Activated CD4-positive, alpha-beta T cell treated with anti-CD3 and anti-CD28 coated beads for 1 hour (primary cell): ENCODE results near the gene LIN7A.

Experiments used
- DNase-seq: peaks from one replicate; pipeline ENCODE4 v3.0.0-alpha.2; 2020

LIN7A gene, protein sequence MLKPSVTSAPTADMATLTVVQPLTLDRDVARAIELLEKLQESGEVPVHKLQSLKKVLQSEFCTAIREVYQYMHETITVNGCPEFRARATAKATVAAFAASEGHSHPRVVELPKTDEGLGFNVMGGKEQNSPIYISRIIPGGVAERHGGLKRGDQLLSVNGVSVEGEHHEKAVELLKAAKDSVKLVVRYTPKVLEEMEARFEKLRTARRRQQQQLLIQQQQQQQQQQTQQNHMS

DNA sequence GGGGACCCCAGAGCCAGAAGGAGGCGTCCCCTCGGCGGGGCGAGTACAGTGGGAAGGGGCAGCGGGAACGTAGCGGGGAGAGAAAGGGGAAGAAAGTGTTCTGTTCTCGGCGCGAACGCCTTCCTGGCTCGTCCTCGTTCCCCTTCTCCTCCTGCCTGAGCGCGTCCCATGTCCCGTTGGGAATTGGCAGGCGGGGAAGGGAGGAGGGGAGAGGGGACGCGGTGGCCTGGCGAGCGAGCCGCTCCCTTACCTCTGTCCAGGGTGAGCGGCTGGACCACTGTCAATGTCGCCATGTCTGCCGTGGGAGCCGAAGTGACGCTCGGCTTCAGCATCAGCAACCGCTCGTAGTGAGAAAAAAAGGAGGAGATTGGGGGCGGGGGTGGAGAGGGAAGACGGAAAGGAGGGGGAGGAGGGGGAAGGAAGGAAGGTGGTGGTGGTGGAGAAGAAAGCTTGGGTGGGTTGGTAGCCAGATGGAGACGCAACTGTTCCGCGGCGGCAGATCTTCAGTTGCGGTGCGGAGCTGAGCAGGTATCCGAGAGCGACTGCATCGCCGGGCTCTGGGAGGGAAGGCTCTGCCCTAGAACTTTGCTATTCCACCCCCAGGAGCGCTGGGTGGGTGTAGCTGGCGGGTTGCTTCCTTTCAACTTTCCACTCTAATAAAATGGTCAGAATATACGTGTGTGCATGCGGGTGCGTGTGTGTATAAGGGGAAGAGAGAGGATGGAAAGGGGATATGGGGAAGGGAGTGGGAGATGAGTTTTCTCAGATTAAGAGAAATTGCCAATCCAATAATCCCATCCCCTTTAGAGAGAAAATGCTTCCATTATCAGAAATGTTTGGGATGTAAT is at the start of gene LIN7A:
Gene LIN7A (minus strand): TSS at position 544 of the 848 bp plus-strand sequence. CDS start 212 bp downstream, at position 332.
- no peak for DNase-seq

DNA sequence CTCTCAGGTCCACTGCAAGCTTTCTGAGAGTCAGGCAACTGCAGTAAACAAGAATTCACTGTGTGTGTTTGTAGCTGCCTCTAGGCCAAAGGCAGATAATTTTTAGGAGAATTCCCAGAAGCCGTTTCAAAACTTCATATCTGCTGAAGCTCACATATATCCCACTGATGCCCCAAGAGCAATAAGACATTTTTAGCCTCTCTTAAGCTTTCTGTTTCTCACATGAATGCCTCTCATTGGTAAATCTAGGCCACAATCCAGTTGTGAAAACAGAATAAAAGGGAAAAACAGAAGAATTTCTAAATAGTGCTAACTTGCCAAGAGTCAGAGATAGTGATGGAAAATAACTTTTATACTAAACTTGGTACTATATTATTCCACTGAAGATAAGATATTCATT is 48.5 kb upstream of the LIN7A start:
- DNase-seq, result no peak

DNA sequence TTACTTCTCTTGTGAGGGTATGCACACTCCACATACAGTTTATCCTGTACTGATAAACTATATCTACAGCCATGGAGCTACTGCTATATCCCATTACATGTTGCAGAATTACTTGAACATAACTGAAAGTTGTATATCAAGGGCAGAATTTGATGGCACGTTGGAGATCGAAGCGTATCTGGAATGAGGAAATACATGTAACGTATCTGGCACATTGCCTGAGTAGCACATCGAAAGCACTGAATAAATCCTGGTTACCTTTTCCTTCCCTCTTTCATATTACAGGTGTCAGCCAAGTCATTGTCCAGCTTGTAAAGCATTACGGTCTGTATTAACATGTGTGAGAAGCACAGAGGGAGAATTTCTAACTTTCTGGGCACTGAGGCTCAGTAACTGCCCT is 42.1 kb upstream of the LIN7A start:
- DNase-seq, result no peak

DNA sequence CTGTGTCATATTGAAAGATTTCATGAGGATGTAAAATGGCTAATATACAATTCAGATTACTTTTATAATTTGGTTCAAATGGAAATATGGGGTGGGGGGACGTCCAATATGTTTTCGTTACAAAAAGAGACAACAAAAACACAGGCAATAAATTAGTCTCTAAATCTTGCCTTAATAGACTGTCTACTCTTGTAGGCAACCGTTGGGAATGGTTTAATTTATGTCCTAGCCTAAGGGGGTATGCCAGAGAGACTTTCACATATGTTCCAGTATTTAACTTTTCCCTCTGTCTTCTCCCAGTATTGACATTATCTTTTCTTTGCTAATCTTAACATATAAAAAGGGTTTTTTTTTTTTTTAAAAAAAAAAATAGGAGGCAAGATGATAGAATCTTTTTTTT is 41.5 kb upstream of the LIN7A start:
- DNase-seq, result no peak

DNA sequence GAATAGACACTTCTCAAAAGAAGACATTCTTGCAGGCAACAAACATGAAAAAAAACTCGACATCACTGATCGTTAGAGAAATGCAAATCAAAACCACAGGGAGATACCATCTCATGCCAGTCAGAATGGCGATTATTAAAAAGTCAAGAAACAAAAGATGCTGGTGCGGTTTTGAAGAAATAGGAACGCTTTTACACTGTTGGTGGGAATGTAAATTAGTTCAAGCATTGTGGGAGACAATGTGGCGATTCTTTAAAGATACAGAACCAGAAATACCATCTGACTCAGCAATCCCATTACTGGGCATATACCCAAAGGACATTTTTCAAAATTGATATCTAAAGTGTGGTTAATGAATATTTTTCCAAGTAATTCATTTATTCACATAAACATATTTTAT is 39.6 kb upstream of the LIN7A start:
- no peak for DNase-seq

DNA sequence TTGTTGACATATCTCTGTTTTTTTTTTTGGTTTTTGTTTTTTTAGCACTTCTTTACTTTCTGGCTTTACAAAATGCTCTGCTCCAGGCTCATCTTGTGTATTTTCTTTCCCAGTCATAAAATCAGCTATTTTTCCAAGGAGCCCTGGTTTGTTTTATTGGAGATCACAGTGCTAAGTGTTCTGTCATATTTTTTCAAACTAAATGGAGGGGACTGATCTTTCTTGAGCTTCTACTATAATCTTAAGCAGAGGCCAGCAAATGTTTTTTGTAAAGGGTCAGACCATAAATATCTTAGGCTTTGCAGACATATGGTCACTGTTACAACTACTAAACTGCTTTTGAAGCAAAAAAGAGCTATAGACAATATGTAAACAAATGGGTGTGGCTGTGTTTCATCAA is 30.6 kb upstream of the LIN7A start:
- DNase-seq, result no peak

DNA sequence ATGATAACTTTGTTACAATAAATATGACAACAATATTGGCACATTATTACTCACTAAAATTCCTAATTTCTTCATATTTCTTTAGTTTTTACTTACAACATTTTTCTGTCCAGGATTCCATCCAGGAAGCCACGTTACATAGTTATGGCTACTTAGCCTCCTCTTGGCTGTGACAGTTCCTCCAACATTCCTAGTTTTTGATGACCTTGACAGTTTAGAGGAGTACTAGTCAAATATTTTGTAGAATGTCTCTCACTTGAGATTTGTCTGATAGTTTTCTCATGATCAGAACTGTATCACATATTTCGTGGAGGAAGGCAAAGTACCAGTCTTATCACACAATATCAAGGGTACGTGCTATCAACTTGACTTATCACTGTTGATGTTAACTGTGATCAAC is 29.8 kb upstream of the LIN7A start:
- no peak for DNase-seq

DNA sequence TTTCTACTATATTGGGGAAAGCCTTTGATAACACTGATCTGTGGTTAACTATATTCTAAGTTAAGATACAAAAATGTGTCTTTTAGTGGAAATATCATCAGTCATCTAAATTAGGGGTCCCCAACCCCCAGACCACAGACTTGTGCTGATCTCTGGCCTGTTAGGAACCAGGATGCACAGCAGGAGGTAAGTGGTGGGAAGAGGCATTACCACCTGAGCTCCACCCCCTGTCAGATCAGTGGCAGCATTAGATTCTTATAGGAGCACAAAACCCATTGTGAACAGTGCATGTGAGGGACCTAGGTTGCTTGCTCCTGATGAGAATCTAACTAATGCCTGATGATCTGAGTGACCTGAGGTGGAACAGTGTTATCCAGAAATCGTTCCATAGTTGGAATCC is 28.3 kb upstream of the LIN7A start:
- no peak for DNase-seq

DNA sequence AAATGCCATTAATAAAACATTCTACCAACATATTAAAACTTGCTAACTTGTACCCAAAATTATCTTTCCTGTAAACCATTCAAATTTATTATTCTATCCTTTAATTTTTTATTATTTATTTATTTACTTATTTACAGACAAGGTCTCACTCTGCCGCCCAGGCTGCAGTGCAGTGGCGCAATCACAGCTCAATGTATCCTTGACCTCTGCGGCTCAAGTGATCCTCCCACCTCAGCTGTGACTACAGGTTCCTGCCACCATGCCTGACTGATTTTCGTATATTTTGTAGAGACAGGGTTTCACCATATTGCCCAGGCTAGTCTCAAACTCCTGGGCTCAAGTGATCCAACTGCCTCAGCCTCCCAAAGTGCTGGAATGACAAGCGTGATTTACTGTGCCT is 20.4 kb upstream of the LIN7A start:
- DNase-seq, result no peak

DNA sequence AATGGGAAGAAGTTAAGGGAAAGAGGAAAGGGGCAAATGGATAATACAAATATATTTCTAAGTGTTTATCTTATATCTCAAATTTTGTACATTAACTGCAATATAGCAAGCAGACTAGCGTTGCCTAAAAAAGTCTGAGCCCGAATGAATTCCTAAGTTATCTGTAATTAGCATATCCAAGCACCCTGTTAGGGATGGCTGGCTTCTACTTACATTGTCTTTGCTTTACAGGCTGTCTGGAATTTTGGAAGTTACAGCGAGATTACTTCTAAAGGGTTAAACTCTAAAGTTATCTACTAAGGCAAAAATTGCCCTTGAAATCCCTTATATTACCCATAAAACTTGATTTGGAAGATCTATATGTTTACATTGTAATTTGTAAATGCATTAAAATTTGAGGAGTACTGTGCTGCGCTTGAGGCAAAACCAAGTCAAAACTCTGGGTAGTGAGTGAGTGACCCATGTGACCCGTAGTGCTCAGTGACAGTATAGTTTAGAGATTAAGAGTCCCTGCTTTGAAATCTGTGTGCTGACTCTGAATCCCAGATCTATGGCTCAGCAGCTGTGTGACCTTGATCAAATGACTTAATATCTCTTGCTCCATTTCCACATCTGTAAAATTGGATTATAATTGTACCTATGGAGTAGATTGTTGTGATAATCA is 17.3 kb upstream of the LIN7A start:
- no peak for DNase-seq

DNA sequence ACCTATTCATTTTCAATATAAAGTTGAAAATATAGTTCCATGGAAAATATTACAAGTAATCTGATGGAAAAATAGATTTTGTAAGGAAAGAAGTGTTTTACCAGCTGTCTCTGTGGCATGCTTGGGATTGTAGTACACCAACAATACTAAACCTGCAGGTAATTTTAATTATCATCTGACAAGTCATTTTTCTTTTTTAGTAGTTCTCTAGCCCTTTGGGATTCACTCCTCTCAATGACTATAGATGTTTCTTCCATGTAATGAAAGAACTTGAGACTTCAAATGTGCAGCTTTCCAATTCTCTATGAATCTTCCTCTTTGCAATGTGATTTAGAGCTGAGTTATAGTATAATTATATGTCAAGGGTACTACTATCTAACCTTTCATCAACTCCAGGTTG is 14.7 kb upstream of the LIN7A start:
- no peak for DNase-seq

DNA sequence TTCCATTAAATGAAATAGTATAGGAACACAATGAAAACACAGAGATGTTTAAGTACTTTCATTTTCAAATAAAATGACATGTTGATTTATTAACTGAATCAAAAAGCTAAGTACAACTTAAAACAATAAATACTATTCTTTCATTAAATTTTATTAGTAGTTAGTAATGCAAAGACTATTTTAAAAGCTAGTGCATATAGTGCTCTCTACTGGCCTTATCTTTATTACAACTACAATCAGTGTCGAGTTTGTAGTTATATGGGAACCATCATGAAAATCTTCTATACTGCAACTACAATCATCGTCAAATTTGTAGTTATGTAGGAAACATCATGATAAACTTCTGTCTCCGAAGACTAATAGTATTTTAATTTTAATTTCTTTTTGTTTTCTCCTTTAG is 8.9 kb upstream of the LIN7A start:
- no peak for DNase-seq

DNA sequence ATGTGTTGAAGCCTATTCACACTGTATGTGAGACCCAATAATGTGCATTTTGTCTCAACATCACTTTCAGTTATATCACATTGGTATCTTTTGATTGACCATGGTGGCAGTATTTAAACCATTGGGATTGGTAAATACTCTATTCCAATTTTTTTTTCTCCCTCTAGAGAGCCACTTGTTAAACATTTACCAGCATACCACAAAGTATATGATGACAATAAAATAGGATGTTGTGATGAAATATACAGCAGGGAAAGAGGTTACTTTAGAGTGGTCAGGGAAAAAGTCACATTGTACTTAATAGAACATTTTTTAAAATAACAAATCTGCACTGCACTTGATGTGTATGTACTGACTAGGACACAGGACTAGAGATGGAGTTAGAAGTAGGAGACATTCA is 5.6 kb upstream of the LIN7A start:
- DNase-seq, result no peak

DNA sequence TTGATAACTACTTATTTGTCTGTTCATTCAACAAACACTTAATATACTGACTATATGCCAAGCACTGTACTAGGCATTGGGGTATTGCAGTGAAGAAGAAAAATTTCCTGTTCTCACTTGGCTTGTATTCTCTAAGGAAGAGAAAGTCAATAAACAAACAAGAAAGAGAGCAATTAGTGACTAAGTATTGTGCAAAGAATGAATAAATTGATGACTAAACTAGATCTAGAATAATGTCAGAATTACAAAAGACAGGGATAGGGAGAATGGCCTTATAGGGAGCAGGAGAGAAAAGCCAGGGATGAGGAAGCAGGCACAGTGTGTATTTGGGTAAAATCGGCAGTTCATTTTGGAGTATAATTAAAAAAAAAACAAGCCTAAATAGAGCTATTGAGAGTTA is 4.2 kb upstream of the LIN7A start:
- DNase-seq, result no peak

DNA sequence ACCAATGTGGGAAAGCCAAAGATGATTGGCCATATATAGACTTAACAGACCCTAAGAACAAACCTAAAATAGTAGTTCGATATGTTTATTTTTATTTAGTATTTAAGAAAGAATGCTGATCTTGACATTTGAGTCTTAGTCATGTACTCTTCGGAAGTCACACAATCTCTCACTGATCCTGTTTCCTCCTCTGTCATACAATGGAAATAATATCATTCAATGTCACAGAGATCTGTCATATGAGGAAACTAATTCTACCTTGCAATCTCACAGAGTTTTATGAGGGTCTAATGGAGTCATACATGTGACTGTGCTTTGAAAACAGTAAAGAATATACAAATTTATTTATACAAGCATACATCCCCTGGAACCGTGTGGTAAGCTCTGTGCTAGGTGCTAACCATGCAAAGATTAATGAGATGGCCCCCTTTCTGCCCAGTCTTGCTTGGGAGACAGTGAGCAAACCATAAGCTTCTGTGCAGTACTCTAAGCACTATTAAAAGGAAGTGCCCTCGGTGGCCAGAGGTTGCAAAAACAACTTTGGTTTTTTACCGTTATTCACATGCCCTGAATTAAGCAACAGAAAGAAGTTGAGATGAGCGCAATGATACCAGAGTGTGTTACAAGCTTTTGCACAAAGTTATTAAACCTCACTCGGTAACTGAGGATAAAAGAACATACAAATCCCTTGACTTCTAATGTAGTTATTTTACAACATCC is 1.7 kb upstream of the LIN7A start:
- no peak for DNase-seq

DNA sequence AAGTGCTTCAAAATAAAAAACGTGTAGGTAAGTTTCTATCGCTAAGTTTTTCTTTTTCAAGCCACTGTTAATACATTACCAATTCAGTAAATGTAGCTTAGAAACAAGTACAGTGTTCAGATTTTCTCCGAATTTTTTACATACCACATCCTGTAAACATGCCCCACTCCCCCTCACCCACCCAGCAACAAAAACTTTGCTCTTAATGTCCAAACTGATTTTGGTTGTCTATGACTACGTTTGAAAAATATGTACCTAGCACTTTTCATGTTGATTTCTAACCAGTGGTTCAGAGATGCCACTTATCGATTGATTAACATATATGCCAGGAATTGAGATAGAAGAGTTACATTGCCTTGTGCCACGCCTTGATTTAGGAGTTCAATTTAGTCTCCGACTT is 663 bp upstream of the LIN7A start:
- no peak for DNase-seq

DNA sequence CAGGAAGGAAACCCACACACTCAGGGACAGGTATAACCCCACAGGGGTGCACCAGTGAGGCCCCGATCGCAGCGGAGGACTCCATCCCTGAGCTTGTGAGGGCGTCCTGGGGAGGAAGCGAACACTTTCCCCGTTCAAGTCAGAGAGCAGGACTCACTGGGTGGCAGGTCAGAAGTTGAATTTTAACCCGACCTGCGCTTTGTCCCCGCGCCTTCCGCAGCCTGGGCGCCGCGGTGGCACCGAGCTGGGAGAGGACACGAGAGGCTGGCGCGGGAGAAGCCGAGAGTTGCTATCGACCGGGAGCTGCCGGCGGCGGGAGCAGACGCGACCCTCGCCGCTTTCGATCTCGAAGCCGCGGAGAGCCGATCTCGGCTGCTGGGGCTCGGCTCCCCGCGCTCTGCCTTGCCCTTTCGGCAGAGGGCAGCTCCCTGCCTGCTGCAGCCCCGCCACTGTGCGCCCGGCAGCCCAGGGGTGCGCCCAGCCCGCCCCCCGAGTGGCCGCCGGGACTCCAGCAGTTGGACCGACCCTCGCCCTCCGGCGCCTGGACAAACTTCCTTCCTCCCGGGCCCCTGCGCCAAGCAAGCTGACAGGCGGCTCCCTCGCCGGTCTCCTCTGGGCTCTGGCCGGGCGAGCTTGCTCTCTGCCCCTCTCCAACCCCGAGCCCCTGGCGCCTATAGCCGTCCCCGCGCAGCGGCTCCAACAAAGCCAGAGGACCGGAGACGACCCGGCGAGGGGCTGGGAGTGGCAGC is 918 bp downstream of the LIN7A start:
- no peak for DNase-seq

DNA sequence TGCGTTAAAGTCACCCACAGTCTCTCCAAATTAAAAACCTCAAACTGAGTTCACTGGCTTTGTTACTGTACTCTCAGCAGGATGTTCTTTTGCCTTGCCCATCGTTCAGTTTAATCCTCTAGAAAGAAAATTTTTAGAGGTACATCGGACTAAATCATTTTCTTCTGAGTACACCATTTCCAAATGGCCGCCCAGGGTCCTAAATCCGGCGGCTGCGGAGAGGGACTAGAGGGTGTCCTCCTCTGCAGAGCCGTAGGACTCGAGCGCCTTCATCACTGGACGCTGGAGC is 1.4 kb downstream of the LIN7A start:
- DNase-seq, result no peak

DNA sequence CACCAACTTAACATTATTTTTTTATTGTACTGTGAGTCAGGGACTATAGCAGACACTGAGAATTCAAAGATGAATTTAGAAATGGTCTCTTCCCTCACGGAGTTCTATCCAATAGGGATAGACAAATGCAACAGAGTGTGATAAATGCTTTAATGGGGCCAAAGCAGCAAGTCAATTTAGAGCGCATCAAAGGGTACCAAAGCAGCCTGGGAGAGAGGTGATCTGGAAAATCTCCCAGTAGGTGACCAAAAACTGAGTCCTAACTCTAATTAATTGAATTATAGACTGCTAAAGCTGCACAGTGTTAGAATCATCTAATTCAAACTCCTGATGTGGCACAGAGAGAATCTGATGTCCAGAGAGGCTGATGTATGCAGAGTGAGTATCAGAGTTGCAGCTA is 2.6 kb downstream of the LIN7A start:
- no peak for DNase-seq

DNA sequence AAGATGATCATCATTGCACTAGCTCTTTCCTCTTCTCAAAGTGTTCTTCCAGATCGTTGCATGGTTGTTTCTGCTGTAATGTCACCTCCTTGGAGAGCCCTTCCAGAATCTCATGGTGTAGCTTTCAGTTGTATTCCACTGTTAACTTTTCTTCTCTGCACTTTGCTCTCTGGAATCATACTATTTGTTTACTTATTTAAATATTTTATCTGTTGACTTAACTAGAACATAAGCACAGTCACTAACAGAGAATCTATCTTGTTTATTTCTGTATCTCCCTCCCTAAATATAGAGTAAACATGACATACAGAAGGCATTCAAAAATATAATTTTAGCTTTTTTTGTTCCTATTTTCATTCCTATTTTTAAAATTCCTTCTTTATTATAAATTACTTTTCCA is 11.8 kb downstream of the LIN7A start:
- DNase-seq, result no peak

DNA sequence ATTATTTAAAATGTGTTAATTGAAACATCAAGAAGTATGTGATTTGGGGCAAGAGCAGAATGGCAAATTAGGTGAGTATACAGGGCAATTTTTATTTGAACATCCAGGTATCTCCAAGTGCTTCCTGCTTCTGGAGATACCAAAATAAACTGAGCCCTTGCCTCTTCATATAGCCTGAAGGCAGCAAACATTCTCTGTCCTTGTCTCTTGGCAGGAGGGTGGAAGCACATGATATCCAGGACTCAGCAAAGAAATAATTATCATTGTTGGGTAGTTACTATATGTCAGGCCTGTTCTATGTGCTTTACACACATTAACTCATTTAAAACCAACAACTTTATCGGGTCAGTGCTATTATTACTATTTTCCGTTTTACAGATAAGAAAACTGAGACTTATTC is 12.5 kb downstream of the LIN7A start:
- DNase-seq, result no peak

DNA sequence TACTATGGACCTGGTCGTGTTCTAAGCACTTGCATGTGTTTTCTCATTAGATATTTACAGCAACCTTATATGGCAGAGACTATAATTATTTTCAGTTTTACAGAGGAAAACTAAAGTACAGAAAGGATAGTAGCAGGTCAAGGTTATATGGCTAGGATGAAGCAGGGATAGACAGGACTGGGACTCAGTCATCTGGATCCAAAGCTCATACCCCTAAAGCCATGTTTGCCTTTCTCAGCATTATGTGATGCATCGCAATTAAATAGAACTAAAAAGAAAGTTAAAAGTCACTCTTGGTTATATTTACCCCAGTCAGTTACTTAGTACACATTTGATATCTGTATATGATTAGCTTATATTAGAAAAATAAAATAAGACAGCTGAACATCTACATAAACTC is 13.3 kb downstream of the LIN7A start:
- DNase-seq, result no peak

DNA sequence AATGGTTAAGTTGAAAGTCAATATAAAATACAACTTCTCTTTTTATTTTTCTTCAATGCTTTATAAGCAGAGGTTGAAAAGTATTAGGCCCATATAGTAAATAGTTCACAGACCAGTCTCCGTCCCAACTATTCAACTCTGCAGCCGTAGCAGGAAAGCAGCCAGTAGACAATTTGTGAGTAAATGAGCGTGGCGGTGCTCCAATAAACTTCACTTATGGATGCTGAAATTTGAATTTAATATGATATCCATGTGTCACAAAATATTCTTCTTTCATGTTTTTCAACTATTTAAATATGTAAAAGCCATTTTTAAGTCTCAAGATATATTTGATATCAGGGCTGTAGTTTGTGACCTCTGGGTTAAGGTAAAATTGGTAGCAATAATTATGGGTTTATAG is 17.7 kb downstream of the LIN7A start:
- DNase-seq, result no peak
